Measurements from ENCODE around the gene LRRC4B. TPM values are rescaled to one million over a fixed set of nuclear protein-coding genes. Genes with fewer than 3 reads are reported as not detected.

The LRRC4B gene
- total RNA-seq, 1 experiment from 2014 or later, result 3.8 TPM

DNA sequence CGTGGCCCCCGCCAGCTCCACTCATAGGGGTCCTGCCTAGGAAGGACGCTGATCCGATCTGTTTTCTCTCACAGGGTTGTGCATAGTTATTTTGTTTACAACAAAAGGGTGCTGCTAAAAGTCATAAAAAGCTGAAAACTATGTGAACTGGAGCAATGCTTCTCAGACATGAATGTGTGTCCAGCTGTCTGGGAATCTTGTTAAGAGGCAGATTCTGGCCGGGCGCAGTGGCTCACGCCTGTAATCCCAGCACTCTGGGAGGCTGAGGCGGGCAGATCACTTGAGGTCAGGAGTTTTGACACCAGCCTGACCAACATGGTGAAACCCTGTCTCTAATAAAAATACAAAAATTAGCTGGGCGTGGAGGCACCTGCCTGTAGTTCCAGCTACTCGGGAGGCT, 8.6 kb downstream of the LRRC4B start:
- peaks cover 5% of the 10 kb centered on the region; the same call in 1 of the 2 replicates for H3K27me3 ChIP-seq (ENCODE audit: insufficient read depth, low read length)
- no peaks in the 10 kb centered on the region for H3K79me1 ChIP-seq (ENCODE audit: insufficient read depth, low read depth, low read length, poor library complexity, severe bottlenecking)
- no peak overlapping the region for H4K91ac ChIP-seq (ENCODE audit: insufficient read length, low read depth, low read length)
- H3K18ac ChIP-seq (ENCODE audit: insufficient read length, low read depth, low read length), result no peak overlapping the region
- no peak overlapping the region for H3T11ph ChIP-seq (ENCODE audit: low read length)
- no peak overlapping the region for H3K23ac ChIP-seq (ENCODE audit: insufficient read length, low read depth, low read length)
- H3K56ac ChIP-seq (ENCODE audit: insufficient read length, low read depth, low read length), result no peak overlapping the region
- no peak overlapping the region for H3K27ac Mint-ChIP-seq
- no peak overlapping the region for H2AFZ ChIP-seq (ENCODE audit: low read length)
- no peaks in the 10 kb centered on the region; the same call in 1 of the 2 replicates for H3K4me1 ChIP-seq (ENCODE audit: insufficient read depth, low read length)
- no CpG with 5 or more reads among the region's 10 CpGs for WGBS (ENCODE audit: extremely low coverage, insufficient read length, low lambda C conversion rate)
- H2BK15ac ChIP-seq (ENCODE audit: low read depth, low read length), result no peak overlapping the region
- no peak overlapping the region for H3K9ac ChIP-seq (ENCODE audit: extremely low read depth, insufficient read length, low read length)
- no peaks in the 10 kb centered on the region for H3K9me3 Mint-ChIP-seq
- H3K23me2 ChIP-seq (ENCODE audit: insufficient read length, low read depth, low read length, poor library complexity, severe bottlenecking), result peaks cover 18% of the 10 kb centered on the region
- TF ChIP-seq, protein P1, sequence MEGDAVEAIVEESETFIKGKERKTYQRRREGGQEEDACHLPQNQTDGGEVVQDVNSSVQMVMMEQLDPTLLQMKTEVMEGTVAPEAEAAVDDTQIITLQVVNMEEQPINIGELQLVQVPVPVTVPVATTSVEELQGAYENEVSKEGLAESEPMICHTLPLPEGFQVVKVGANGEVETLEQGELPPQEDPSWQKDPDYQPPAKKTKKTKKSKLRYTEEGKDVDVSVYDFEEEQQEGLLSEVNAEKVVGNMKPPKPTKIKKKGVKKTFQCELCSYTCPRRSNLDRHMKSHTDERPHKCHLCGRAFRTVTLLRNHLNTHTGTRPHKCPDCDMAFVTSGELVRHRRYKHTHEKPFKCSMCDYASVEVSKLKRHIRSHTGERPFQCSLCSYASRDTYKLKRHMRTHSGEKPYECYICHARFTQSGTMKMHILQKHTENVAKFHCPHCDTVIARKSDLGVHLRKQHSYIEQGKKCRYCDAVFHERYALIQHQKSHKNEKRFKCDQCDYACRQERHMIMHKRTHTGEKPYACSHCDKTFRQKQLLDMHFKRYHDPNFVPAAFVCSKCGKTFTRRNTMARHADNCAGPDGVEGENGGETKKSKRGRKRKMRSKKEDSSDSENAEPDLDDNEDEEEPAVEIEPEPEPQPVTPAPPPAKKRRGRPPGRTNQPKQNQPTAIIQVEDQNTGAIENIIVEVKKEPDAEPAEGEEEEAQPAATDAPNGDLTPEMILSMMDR (conservative IDR thresholded peaks at IDR 0.05), result no peak
- no peak overlapping the region for H3K14ac ChIP-seq (ENCODE audit: insufficient read depth, low read length)
- no peak overlapping the region for H4K8ac ChIP-seq (replicated peaks; ENCODE audit: insufficient read length, low read depth, low read length)
- H3K79me2 ChIP-seq (ENCODE audit: insufficient read depth, low read length), result no peaks in the 10 kb centered on the region
- no peak overlapping the region for H2BK5ac ChIP-seq (ENCODE audit: insufficient read length, low read length)
- no peak overlapping the region for H2AK5ac ChIP-seq (ENCODE audit: insufficient read length, low read length)
- no peak overlapping the region for H2BK120ac ChIP-seq (ENCODE audit: low read depth, low read length, poor library complexity, severe bottlenecking)
- peaks cover 89% of the 10 kb centered on the region for H3K27me3 Mint-ChIP-seq (ENCODE audit: low read depth)
- H2BK20ac ChIP-seq (ENCODE audit: low read depth, low read length, poor library complexity, severe bottlenecking), result no peak overlapping the region
- DNase-seq, result no peak
- H4K5ac ChIP-seq (ENCODE audit: insufficient read length, low read depth, low read length), result no peak overlapping the region
- no peak overlapping the region for H3K4ac ChIP-seq (ENCODE audit: low read depth, low read length)
- peaks cover 22 to 44% of the 10 kb centered on the region in 2 experiments for H3K4me1 Mint-ChIP-seq
- no peaks in the 10 kb centered on the region for H4K20me1 ChIP-seq (ENCODE audit: control insufficient read depth, insufficient read depth, insufficient read length)
- no peaks in the 10 kb centered on the region for H3K9me3 ChIP-seq (ENCODE audit: control insufficient read depth, low read depth, low read length)
- no peak overlapping the region; a peak in 1 of 5 replicates for H3K4me3 Mint-ChIP-seq
- H3K27ac ChIP-seq (ENCODE audit: insufficient read length, low read depth, low read length), result no peak overlapping the region
- H2BK12ac ChIP-seq (ENCODE audit: insufficient read length, low read depth, low read length), result no peak overlapping the region
- H3K36me3 Mint-ChIP-seq (ENCODE audit: insufficient read depth in 1 of 3, low read depth in 3 of 3), result no peaks in the 10 kb centered on the region; a peak in 2 of 7 replicates
- no peak overlapping the region for H3K4me2 ChIP-seq (ENCODE audit: insufficient read depth, insufficient read length, low read length)
